Inflammatory macrophage treated with lipopolysaccharide for 4 hours (primary cell): ENCODE measurements around the gene PAX7.

Source experiments
- DNase-seq: peaks from one replicate; pipeline ENCODE4 v3.0.0-alpha.2; 2020

PAX7 gene

GRCh38 chr1:18769140-18769539 is 138.5 kb downstream of the PAX7 start:
- no peak for DNase-seq

- no peak for DNase-seq
Observed at GRCh38 chr1:18770799-18771198, 140.2 kb downstream of the PAX7 start.

- DNase-seq, result no peak
Observed at GRCh38 chr1:18773753-18774152, 143.1 kb downstream of the PAX7 start.

GRCh38 chr1:18775341-18775740 is 144.7 kb downstream of the PAX7 start:
- no peak for DNase-seq

GRCh38 chr1:18776777-18777176 is 146.1 kb downstream of the PAX7 start:
- DNase-seq, result no peak

- DNase-seq, result no peak
Observed at GRCh38 chr1:18778437-18778836, 147.8 kb downstream of the PAX7 start.

GRCh38 chr1:18781031-18781430 is 150.4 kb downstream of the PAX7 start:
- DNase-seq, result no peak

- DNase-seq, result no peak
Observed at GRCh38 chr1:18783705-18784481, 153.2 kb downstream of the PAX7 start.

- no peak for DNase-seq
Observed at GRCh38 chr1:18784482-18784831, 153.8 kb downstream of the PAX7 start.

- DNase-seq, result no peak
Observed at GRCh38 chr1:18786149-18786548, 155.5 kb downstream of the PAX7 start.

GRCh38 chr1:18787825-18788385 is 157.3 kb downstream of the PAX7 start:
- DNase-seq, result no peak

GRCh38 chr1:18789246-18789645 is 158.6 kb downstream of the PAX7 start:
- no peak for DNase-seq

- no peak for DNase-seq
Observed at GRCh38 chr1:18792747-18793146, 162.1 kb downstream of the PAX7 start.

- DNase-seq, result no peak
Observed at GRCh38 chr1:18793164-18793563, 162.5 kb downstream of the PAX7 start.

GRCh38 chr1:18794051-18794450 is 163.4 kb downstream of the PAX7 start:
- no peak for DNase-seq

GRCh38 chr1:18794561-18794960 is 163.9 kb downstream of the PAX7 start:
- no peak for DNase-seq

- no peak for DNase-seq
Observed at GRCh38 chr1:18795002-18795689, 164.5 kb downstream of the PAX7 start.

- no peak for DNase-seq
Observed at GRCh38 chr1:18796950-18797349, 166.3 kb downstream of the PAX7 start.
